Neural cell (in vitro differentiated cells): Measurements from ENCODE around the gene LIF. TPM values are rescaled to one million over a fixed set of nuclear protein-coding genes. Genes with fewer than 3 reads are reported as not detected.
"Not testable (repeated sequence)": the region's sequence is repeated elsewhere in the genome, so short reads cannot be mapped to it uniquely, and the experiment has no call there.

Experiments used
- H2AFZ ChIP-seq: fragments of 200-600, 300-800 bp; sonication (generic), shearing (Covaris generic); 2 replicates; pipeline ENCODE4 v1.6.0; 2014; ENCODE audit warnings: low read depth, mild to moderate bottlenecking, antibody characterized with exemption, low read length, moderate library complexity
- H3F3A ChIP-seq: fragments of 200-600 bp; shearing (Covaris generic); 2 replicates; pipeline ENCODE4 v1.6.1; 2016; ENCODE audit warnings: mild to moderate bottlenecking, moderate library complexity, mixed read lengths, antibody characterized with exemption, low read length; ENCODE audit not compliant: insufficient read depth, poor library complexity, severe bottlenecking
- H3K27ac ChIP-seq: fragments of 200-600, 300-800 bp; sonication (generic), shearing (Covaris generic); 2 replicates; pipeline ENCODE4 v1.5.1; 2014; ENCODE audit warnings: mild to moderate bottlenecking, low read length, moderate library complexity
- H3K27me3 ChIP-seq: fragments of 300-800, 200-600 bp; sonication (generic), shearing (Covaris generic); 2 replicates; pipeline ENCODE4 v1.6.0; 2014; ENCODE audit warnings: mild to moderate bottlenecking, low read depth, low read length, moderate library complexity; ENCODE audit not compliant: insufficient read depth
- H3K36me3 ChIP-seq: fragments of 300-800, 200-600 bp; sonication (generic), shearing (Covaris generic); 2 replicates; pipeline ENCODE4 v1.5.1; 2014; ENCODE audit warnings: mild to moderate bottlenecking, antibody characterized with exemption, low read length, moderate library complexity; ENCODE audit not compliant: insufficient read depth
- H3K4me2 ChIP-seq: fragments of 300-800, 200-600 bp; sonication (generic), shearing (Covaris generic); 2 replicates; pipeline ENCODE4 v1.6.0; 2014; ENCODE audit warnings: mild to moderate bottlenecking, low read length
- H3K4me3 ChIP-seq: fragments of 300-800, 200-600 bp; sonication (generic), shearing (Covaris generic); 2 replicates; pipeline ENCODE4 v1.5.1; 2014; ENCODE audit warnings: mild to moderate bottlenecking, low read length, moderate library complexity
- H3K79me2 ChIP-seq: fragments of 200-600 bp; shearing (Covaris generic); replicated peaks from 2 replicates; pipeline ENCODE4 v1.6.0; 2014; ENCODE audit warnings: mild to moderate bottlenecking, low read length, moderate library complexity; ENCODE audit not compliant: insufficient read depth
- H3K9ac ChIP-seq: fragments of 300-800, 200-600 bp; sonication (generic), shearing (Covaris generic); 2 replicates; pipeline ENCODE4 v1.6.1; 2016; ENCODE audit warnings: mild to moderate bottlenecking, low read length, mixed read lengths
- H3K9me2 ChIP-seq: fragments of 200-600 bp; shearing (Covaris generic); 2 replicates; pipeline ENCODE4 v1.6.1; 2016; ENCODE audit warnings: mild to moderate bottlenecking, low read length, mixed read lengths; ENCODE audit not compliant: insufficient read depth
- H3K9me3 ChIP-seq: fragments of 200-600, 300-800 bp; sonication (generic), shearing (Covaris generic); 2 replicates; pipeline ENCODE4 v1.6.1; 2016; ENCODE audit warnings: mild to moderate bottlenecking, mixed run types, low read length, moderate library complexity, mixed read lengths
- H4K20me1 ChIP-seq: fragments of 200-600 bp; shearing (Covaris generic); 2 replicates; pipeline ENCODE4 v1.6.1; 2016; ENCODE audit warnings: mild to moderate bottlenecking, mixed run types; ENCODE audit not compliant: insufficient read depth
- EP300 ChIP-seq: fragments of 450-650 bp; conservative IDR thresholded peaks from 2 replicates; pipeline ENCODE4 v1.6.1; 2014; ENCODE audit warnings: antibody characterized with exemption, mild to moderate bottlenecking, moderate library complexity; ENCODE audit not compliant: poor library complexity, severe bottlenecking
- EZH2 ChIP-seq: fragments of 200-600, 300-800 bp; shearing (Covaris generic), sonication (generic); IDR thresholded peaks from 2 replicates; pipeline ENCODE4 v1.6.1; 2014; ENCODE audit warnings: antibody characterized with exemption, low read length, borderline replicate concordance, mild to moderate bottlenecking; ENCODE audit not compliant: insufficient read depth, poor library complexity, severe bottlenecking
- MXI1 ChIP-seq: fragments of 450-650 bp; conservative IDR thresholded peaks from 2 replicates; pipeline ENCODE4 v1.6.1; 2014; ENCODE audit warnings: antibody characterized with exemption, mild to moderate bottlenecking; ENCODE audit not compliant: poor library complexity, severe bottlenecking
- POLR2AphosphoS5 ChIP-seq: IDR thresholded peaks from 2 replicates; pipeline ENCODE4 v1.6.1; 2012
- RAD21 ChIP-seq: fragments of 450-650 bp; conservative IDR thresholded peaks from 2 replicates; pipeline ENCODE4 v1.6.1; 2014; ENCODE audit warnings: antibody characterized with exemption, mild to moderate bottlenecking, moderate library complexity
- SMC3 ChIP-seq: fragments of 450-650 bp; conservative IDR thresholded peaks from 2 replicates; pipeline ENCODE4 v1.6.1; 2014; ENCODE audit warnings: antibody characterized with exemption, mild to moderate bottlenecking, moderate library complexity; ENCODE audit not compliant: poor library complexity
- TAF1 ChIP-seq: IDR thresholded peaks from 2 replicates; pipeline ENCODE4 v1.6.1; 2012; ENCODE audit warnings: low read depth
- polyA plus RNA-seq: library from polyadenylated mRNA; depleted of rRNA; stranded (reverse); fragments of >200 nt; gene quantifications from 2 replicates; pipeline ENCODE4 v1.2.3, GENCODE V29; 2014
- TF ChIP-seq, protein P1 (sequence below): IDR thresholded peaks from 2 replicates; pipeline ENCODE4 v1.6.1; 2012; ENCODE audit warnings: borderline replicate concordance
- TF ChIP-seq, protein P2 (sequence below): fragments of 450-650 bp; IDR thresholded peaks from 2 replicates; pipeline ENCODE4 v1.5.1; 2014; ENCODE audit warnings: antibody characterized with exemption, mild to moderate bottlenecking, moderate library complexity; ENCODE audit not compliant: poor library complexity, severe bottlenecking

The LIF gene
- polyA plus RNA-seq, 1 donor from 2014 or later, result 0.05 TPM

DNA sequence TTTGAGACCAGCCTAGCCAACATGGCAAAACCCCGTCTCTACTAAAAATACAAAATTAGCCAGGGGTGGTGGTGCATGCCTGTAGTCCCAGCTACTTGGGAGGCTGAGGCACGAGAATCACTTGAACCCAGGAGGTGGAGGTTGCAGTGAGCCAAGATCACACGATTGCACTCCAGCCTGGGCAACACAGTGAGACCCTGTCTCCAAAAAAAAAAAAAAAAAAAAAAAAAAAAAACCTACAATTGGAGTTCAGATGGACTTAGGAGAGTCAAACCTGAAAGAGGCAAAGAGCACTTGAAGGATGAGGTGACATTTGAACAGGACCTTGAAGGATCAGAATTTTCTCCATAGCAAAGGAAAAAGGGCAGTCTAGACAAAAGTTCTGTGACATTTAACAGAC, 12.2 kb downstream of the LIF start:
- not testable (repeated sequence) for H3K9ac ChIP-seq, H3K27ac ChIP-seq, H3K79me2 ChIP-seq, H3K9me2 ChIP-seq, H3K27me3 ChIP-seq, H2AFZ ChIP-seq, H3K9me3 ChIP-seq, H3F3A ChIP-seq, H3K36me3 ChIP-seq, H4K20me1 ChIP-seq, H3K4me2 ChIP-seq, H3K4me3 ChIP-seq

- Histone ChIP-seq H3K4me2 (no peak overlapping the region), H2AFZ (no peak overlapping the region), H3K27ac (no peak overlapping the region), H3K27me3 (no peaks in the 10 kb centered on the region), H3K36me3 (no peaks in the 10 kb centered on the region), H3K79me2 (no peaks in the 10 kb centered on the region), H3F3A (no peaks in the 10 kb centered on the region), H3K9me3 (no peaks in the 10 kb centered on the region), H3K4me3 (no peak overlapping the region), H3K9ac (no peak overlapping the region), H3K9me2 (no peaks in the 10 kb centered on the region), H4K20me1 (no peaks in the 10 kb centered on the region)
- TF ChIP-seq POLR2AphosphoS5 (no peak), TAF1 (no peak), MXI1 (no peak), RAD21 (no peak), EP300 (no peak), SMC3 (no peak), EZH2 (no peak)
- TF ChIP-seq, protein P1, sequence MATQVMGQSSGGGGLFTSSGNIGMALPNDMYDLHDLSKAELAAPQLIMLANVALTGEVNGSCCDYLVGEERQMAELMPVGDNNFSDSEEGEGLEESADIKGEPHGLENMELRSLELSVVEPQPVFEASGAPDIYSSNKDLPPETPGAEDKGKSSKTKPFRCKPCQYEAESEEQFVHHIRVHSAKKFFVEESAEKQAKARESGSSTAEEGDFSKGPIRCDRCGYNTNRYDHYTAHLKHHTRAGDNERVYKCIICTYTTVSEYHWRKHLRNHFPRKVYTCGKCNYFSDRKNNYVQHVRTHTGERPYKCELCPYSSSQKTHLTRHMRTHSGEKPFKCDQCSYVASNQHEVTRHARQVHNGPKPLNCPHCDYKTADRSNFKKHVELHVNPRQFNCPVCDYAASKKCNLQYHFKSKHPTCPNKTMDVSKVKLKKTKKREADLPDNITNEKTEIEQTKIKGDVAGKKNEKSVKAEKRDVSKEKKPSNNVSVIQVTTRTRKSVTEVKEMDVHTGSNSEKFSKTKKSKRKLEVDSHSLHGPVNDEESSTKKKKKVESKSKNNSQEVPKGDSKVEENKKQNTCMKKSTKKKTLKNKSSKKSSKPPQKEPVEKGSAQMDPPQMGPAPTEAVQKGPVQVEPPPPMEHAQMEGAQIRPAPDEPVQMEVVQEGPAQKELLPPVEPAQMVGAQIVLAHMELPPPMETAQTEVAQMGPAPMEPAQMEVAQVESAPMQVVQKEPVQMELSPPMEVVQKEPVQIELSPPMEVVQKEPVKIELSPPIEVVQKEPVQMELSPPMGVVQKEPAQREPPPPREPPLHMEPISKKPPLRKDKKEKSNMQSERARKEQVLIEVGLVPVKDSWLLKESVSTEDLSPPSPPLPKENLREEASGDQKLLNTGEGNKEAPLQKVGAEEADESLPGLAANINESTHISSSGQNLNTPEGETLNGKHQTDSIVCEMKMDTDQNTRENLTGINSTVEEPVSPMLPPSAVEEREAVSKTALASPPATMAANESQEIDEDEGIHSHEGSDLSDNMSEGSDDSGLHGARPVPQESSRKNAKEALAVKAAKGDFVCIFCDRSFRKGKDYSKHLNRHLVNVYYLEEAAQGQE, result no peak
- TF ChIP-seq, protein P2, sequence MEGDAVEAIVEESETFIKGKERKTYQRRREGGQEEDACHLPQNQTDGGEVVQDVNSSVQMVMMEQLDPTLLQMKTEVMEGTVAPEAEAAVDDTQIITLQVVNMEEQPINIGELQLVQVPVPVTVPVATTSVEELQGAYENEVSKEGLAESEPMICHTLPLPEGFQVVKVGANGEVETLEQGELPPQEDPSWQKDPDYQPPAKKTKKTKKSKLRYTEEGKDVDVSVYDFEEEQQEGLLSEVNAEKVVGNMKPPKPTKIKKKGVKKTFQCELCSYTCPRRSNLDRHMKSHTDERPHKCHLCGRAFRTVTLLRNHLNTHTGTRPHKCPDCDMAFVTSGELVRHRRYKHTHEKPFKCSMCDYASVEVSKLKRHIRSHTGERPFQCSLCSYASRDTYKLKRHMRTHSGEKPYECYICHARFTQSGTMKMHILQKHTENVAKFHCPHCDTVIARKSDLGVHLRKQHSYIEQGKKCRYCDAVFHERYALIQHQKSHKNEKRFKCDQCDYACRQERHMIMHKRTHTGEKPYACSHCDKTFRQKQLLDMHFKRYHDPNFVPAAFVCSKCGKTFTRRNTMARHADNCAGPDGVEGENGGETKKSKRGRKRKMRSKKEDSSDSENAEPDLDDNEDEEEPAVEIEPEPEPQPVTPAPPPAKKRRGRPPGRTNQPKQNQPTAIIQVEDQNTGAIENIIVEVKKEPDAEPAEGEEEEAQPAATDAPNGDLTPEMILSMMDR, result no peak
Measured at GRCh38 chr22:30233582-30233981, 13.0 kb downstream of the LIF start.

- Histone ChIP-seq H3K79me2 (no peaks in the 10 kb centered on the region), H3K36me3 (no peaks in the 10 kb centered on the region), H3F3A (no peaks in the 10 kb centered on the region), H3K9me3 (no peaks in the 10 kb centered on the region), H3K27ac (no peak overlapping the region), H2AFZ (no peak overlapping the region), H3K27me3 (no peaks in the 10 kb centered on the region), H3K9me2 (no peaks in the 10 kb centered on the region), H3K4me2 (no peak overlapping the region), H4K20me1 (no peaks in the 10 kb centered on the region), H3K4me3 (no peak overlapping the region), H3K9ac (no peak overlapping the region)
- TF ChIP-seq MXI1 (no peak), EZH2 (no peak), POLR2AphosphoS5 (no peak), EP300 (no peak), RAD21 (no peak), SMC3 (no peak), TAF1 (no peak)
- TF ChIP-seq, protein P2, result no peak
- TF ChIP-seq, protein P1, result no peak
Measured at GRCh38 chr22:30232716-30233218, 13.8 kb downstream of the LIF start.
